Hematopoietic multipotent progenitor cell treated with erythropoietin and hydrocortisone succinate and interleukin-3 and kit ligand, for 8 days (in vitro differentiated cells): Measurements from ENCODE around the gene ABCC1.
"Not testable (repeated sequence)": the region's sequence is repeated elsewhere in the genome, so short reads cannot be mapped to it uniquely, and the experiment has no call there.

ENCODE experiments used
- DNase-seq: peaks from one replicate; pipeline ENCODE4 v3.0.0-alpha.2; 2015

ABCC1 gene

GRCh38 chr16:16092925-16093627 is 143.7 kb downstream of the ABCC1 start:
- DNase-seq = no peak

- DNase-seq = no peak
Measured at GRCh38 chr16:16093628-16094332, 144.4 kb downstream of the ABCC1 start.

GRCh38 chr16:16095646-16096045 is 146.2 kb downstream of the ABCC1 start:
- DNase-seq = no peak

- peak; percentile 23 for DNase-seq
Measured at GRCh38 chr16:16096121-16096857, 146.9 kb downstream of the ABCC1 start.

- DNase-seq = no peak
Measured at GRCh38 chr16:16096858-16097213, 147.4 kb downstream of the ABCC1 start.

GRCh38 chr16:16099320-16099719 is 149.9 kb downstream of the ABCC1 start:
- no peak for DNase-seq

- no peak for DNase-seq
Measured at GRCh38 chr16:16100631-16101030, 151.2 kb downstream of the ABCC1 start.

GRCh38 chr16:16101585-16101984 is 152.2 kb downstream of the ABCC1 start:
- no peak for DNase-seq

GRCh38 chr16:16102738-16103137 is 153.3 kb downstream of the ABCC1 start:
- no peak for DNase-seq

- peak; percentile 40 for DNase-seq
Measured at GRCh38 chr16:16104132-16104803, 154.9 kb downstream of the ABCC1 start.

GRCh38 chr16:16104804-16105141 is 155.4 kb downstream of the ABCC1 start:
- DNase-seq = not testable (repeated sequence)

GRCh38 chr16:16105646-16106045 is 156.2 kb downstream of the ABCC1 start:
- no peak for DNase-seq

- no peak for DNase-seq
Measured at GRCh38 chr16:16106466-16106865, 157.1 kb downstream of the ABCC1 start.

- DNase-seq = no peak
Measured at GRCh38 chr16:16107839-16108238, 158.4 kb downstream of the ABCC1 start.

GRCh38 chr16:16108759-16109158 is 159.3 kb downstream of the ABCC1 start:
- no peak for DNase-seq

- no peak for DNase-seq
Measured at GRCh38 chr16:16109453-16110110, 160.2 kb downstream of the ABCC1 start.

- no peak for DNase-seq
Measured at GRCh38 chr16:16110111-16110490, 160.7 kb downstream of the ABCC1 start.

- DNase-seq = no peak
Measured at GRCh38 chr16:16111639-16112038, 162.2 kb downstream of the ABCC1 start.

- DNase-seq = no peak
Measured at GRCh38 chr16:16112450-16113053, 163.1 kb downstream of the ABCC1 start.

- no peak for DNase-seq
Measured at GRCh38 chr16:16113076-16113475, 163.7 kb downstream of the ABCC1 start.

GRCh38 chr16:16116841-16117240 is 167.4 kb downstream of the ABCC1 start:
- DNase-seq = no peak

GRCh38 chr16:16118337-16118736 is 168.9 kb downstream of the ABCC1 start:
- peak; percentile 36 for DNase-seq

- no peak for DNase-seq
Measured at GRCh38 chr16:16120044-16120381, 170.6 kb downstream of the ABCC1 start.
